HG03342 (cell line): ENCODE data around the gene IRF1.

ENCODE experiments used
- ATAC-seq: cut with Tn5 transposase; IDR thresholded peaks from one replicate; pipeline ENCODE4 v1.9.1; 2021; ENCODE audit warnings: mild to moderate bottlenecking, moderate library complexity; ENCODE audit not compliant: unreplicated experiment

IRF1 gene

GRCh38 chr5:132501629-132501956 lies 11.0 kb upstream of the IRF1 start:
- ATAC-seq = no peak

DNA sequence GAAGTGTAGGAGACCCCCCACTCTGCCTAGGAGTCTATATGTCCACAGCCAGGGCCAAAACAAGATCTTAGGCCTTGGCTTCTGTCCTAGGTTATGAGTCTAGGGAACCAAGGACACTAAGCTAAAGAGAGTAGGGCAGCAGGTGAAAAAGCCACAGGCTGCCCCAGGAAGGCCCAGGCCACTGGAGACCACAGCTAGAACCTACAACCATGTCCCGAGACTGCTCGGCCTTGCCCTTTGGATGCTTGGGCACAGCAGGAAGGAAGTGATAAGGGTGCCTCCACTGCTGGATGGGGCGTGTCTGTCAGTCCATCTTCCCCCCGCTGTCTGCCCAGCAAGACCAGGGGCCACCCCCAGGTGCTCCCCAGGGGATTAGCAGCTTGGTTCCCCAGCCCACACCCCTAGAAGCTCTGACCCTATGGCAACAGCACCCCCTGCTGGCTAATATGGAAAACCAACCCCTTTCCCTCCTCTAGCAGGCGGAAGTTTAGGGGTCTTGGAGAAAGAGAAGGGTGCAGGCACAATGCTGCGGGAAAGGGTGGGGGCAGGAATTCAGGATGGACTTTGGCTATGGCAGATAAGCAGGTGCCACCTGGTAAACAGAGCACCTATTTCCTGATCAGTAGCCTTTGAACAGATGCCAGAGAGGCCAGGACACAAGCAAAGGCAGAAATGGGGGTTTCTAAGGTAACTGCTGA lies 10.5 kb upstream of the IRF1 start:
- ATAC-seq = peak; percentile 42

- no peak for ATAC-seq
Measured at GRCh38 chr5:132500244-132500930, 9.8 kb upstream of the IRF1 start.

GRCh38 chr5:132499440-132500243 lies 9.1 kb upstream of the IRF1 start:
- no peak for ATAC-seq

DNA sequence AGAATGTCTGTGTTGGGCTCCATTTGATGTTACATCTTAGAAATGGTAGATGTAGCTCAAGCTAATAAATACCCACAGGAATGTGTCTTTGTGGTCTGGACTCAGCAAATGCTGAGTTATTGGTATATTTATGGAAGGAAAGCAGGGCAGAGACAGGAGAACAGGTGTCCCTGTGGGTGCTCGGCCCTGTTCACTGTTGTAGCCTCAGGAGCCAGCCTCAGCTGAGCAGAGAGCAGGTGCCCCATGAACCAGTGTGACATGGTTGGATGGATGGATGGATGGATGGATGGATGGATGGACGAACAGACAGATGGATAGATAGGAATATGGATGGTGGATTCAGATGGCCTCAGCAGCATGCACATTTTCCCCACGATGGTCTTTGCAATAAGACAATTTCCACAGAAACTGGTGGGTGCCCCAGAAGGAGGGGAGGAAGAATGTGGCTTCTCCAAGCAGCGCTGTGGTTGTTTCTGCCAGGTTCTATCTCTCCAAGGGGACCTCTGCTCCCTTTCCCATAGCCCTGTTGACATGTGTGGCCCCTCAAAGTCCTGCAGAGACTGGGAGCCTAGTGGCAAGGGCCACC lies 8.2 kb upstream of the IRF1 start:
- no peak for ATAC-seq

GRCh38 chr5:132498152-132498551 lies 7.6 kb upstream of the IRF1 start:
- ATAC-seq = no peak

- no peak for ATAC-seq
Measured at GRCh38 chr5:132497488-132497997, 7.0 kb upstream of the IRF1 start.

DNA sequence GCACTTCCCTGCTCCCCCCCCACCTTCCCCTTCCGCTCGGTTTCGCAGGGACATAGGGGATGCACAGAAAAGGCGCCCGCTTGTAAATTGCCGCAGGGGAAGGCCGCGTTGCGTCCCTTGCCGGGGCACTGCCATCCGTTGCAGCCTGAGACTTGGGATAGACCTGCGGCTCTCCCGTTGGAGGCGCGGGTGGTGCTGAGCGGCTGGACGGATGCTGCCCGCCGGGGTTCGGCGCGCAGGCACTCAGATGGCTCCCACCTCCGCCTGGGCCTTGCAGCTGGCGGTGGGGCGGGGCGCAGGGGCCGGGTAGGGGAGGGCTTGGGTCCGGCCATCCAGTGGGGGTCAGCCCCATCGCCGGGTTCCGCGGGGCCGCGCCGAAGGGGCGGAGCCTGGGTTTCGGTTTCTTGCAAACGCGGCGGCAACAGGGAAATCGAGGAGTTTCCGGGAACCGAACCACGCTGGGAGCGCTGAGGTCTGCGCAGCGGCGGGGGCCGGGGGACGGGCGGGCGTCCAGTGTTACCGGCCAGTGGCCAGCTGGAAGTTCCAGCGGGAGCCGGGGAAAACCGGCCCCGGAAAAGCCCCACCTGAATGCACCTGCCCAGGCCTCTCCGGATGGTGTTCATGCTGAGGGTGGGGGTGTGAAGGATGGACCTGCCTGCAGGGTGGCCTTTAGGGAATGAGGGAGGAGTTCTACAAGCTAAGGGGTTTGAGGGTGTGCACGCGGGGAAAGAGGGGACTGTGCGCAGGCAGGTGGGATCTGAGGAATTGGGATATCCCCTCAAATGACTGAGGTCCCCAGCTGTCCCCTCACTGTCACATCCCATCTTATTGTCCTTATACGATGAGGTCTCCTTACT lies 6.3 kb upstream of the IRF1 start:
- peak; percentile 39 for ATAC-seq

DNA sequence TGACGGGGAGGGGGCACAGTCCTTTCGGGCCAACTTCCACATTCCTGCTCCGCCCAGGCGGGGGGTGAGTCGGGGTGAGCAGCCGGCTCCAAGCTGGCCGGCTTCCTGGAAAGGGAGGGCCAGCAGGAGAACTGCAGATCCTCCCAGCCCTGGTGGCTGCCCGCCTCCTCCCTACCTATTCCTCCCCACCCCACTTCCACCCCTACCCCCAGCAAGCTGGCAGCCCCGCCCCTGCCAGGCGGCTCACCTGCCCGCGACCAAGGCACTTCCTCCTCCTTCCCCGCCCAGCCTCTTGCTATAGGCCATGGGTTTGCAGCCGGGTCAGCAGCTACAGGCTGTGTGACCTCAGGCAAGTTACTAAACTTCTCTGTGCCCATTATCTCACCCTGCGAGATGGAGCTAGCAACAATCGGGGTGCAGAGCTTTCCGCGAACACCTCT lies 5.6 kb upstream of the IRF1 start:
- peak; percentile 35 for ATAC-seq

DNA sequence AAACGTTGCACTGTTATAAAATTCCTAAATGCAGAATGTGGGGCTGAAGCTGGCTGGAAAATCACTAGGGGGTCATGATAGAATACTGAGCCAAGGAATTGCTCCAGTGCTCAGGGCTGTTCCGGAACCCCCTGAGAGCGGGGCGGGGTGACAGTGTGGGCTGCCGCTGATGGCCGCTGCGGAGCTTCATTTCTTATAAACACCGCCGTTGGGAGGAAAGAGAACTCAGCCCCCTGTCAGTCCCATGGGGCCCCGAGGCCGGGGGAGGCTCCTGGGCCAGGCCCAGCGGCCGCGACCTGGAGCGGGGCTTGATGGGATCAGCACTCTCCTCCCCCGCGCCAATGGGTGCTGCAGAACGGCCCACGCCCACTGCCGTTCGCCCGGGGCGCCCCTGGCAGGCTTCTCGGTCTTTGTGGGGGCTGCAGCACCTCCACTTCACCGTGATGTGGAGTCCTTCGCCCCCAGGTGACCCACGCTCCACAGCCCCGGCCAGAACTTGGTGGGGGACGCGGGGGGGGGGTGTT lies 5.2 kb upstream of the IRF1 start:
- peak; percentile 37 for ATAC-seq

DNA sequence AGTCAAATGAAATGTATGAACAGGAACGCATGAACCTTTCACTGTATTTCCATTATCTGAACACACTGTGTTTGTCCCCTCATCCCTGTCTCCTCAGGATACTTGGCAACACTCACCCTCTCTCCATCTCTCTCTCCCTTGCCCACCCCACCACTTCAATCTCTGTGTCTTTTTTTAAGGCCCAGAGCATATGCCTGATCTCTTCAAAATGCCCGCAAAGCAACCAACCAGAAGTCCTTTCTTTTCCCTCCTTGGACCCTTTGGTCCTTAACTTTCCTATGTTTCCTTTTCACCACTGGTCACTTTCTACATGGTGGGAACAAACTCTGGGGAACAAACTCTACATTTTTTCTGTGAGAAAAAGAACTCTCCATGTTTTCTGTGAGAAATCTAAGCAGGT lies 3.2 kb upstream of the IRF1 start:
- no peak for ATAC-seq

DNA sequence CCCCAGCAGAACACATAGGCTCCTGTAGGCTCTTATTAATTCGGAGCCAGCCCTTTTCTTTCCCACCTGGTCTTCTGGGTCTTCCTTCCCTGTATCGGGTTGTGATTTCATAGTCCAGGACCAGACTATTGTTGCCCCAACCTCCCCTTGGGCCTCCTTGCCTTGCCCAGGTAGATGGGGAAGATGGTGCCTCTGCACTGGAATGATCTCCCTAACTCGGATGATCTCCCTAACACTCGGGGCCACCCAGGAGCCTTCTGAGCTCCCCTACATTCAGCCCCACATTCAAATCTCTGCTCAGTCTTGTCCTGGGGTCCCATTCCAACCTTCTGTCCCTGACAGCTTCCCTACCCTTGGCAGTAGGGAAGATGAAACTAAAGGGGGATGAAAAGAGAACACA lies 2.7 kb upstream of the IRF1 start:
- no peak for ATAC-seq

GRCh38 chr5:132492386-132493125 lies 2.0 kb upstream of the IRF1 start:
- no peak for ATAC-seq

- ATAC-seq = peak; percentile 17
Measured at GRCh38 chr5:132491368-132492364, 1.1 kb upstream of the IRF1 start.

GRCh38 chr5:132489871-132490483 lies 596 bp downstream of the IRF1 start:
- ATAC-seq = peak; percentile 6

GRCh38 chr5:132489051-132489770 lies 1.4 kb downstream of the IRF1 start:
- ATAC-seq = no peak

- ATAC-seq = no peak
Measured at GRCh38 chr5:132488590-132488989, 2.0 kb downstream of the IRF1 start.
